Right lobe of liver (tissue), 6 donors: ENCODE data around the gene SLC9A3. TPM values are rescaled to one million over a fixed set of nuclear protein-coding genes. Genes with fewer than 3 reads are reported as not detected.

Experiments used
- ATAC-seq, 4 donors: fragments of 200-7000 bp; cut with Tn5 transposase; one replicate each; pipeline ENCODE4 v1.9.1; 2020; ENCODE audit warnings: mild to moderate bottlenecking in 4 of 4, moderate library complexity in 4 of 4
- DNase-seq, 3 donors: peaks; one replicate each; pipeline ENCODE4 v3.0.0-alpha.2; 2020
- H3K27ac ChIP-seq, 3 donors: fragments of 200-600 bp; one replicate each; pipeline ENCODE4 v1.8.0; 2022
- H3K27me3 ChIP-seq, 2 donors: fragments of 200-600 bp; one replicate each; pipeline ENCODE4 v1.8.0; 2022
- H3K36me3 ChIP-seq, 4 donors: fragments of 200-600 bp; sonication (generic) in 1 of 4; one replicate each; pipeline versions ENCODE4 v1.5.1 to v1.8.0; 2017 to 2022; ENCODE audit warnings: control low read depth in 1 of 4
- H3K4me1 ChIP-seq, 4 donors: fragments of 200-600 bp; sonication (generic) in 1 of 4; one replicate each; pipeline versions ENCODE4 v1.5.1 to v1.8.0; 2017 to 2022; ENCODE audit warnings: control low read depth in 1 of 4
- H3K4me3 ChIP-seq, 3 donors: fragments of 200-600 bp; one replicate each; pipeline ENCODE4 v1.8.0; 2022
- H3K9me3 ChIP-seq, 4 donors: fragments of 200-600 bp; sonication (generic) in 1 of 4; one replicate each; pipeline versions ENCODE4 v1.5.1 to v1.8.0; 2017 to 2022; ENCODE audit warnings: control low read depth in 1 of 4
- CTCF ChIP-seq, 4 donors: fragments of 200-600 bp in 3 of 4; fragments of 450-650 bp in 1 of 4; IDR thresholded peaks; one replicate each; pipeline versions ENCODE4 v1.5.1 to v1.8.0; 2016 to 2022; ENCODE audit warnings: antibody characterized with exemption in 4 of 4, mild to moderate bottlenecking in 2 of 4
- POLR2A ChIP-seq: fragments of 450-650 bp; IDR thresholded peaks from one replicate; pipeline ENCODE4 v1.6.1; 2017; ENCODE audit warnings: antibody characterized with exemption, mild to moderate bottlenecking
- WGBS: methylation state at CpG from one replicate; pipeline ENCODE4 v1.1.6; 2018; ENCODE audit warnings: low coverage, low lambda C conversion rate; ENCODE audit not compliant: insufficient coverage; ENCODE audit errors: missing lambda C conversion rate; 5-methylcytosine and 5-hydroxymethylcytosine counted together
- intact Hi-C, 2 donors: fragments of 100-400 bp; cut with DNase I; formaldehyde crosslinking; loops; one replicate each; pipeline versions ENCODE4 v1.11.2 to v1.14.1; 2022
- total RNA-seq, 6 experiments: library from RNA; depleted of rRNA in 2 of 6; stranded (reverse); fragments of >200 nt in 2 of 6; fragmentation: NEBNext Ultra II Directional in 3 of 6; extraction: Animal tissue kit (Norgen Biotek cat#: 25700) in 3 of 6; gene quantifications; one replicate each; pipeline versions ENCODE4 v1.1.0 to v1.2.4, GENCODE V29; 2016 to 2023
- donor health status: DM: no; HTN: yes; CAD: no.
- donor health status: DM: no; HTN: no; CAD: no.
- donor health status: DM: no; HTN: no; CAD: no.
- donor health status: DM: no; HTN: yes; CAD: no.
- donor health status: DM: no; HTN: yes; CAD: no.

Gene SLC9A3
- total RNA-seq, 6 experiments from 2014 or later, result 0.32 to 1.8 (median 0.46) TPM

GRCh38 chr5:442335-443238, 81.7 kb downstream of the SLC9A3 start, which contains the start of gene EXOC3:
Gene EXOC3, plus strand, starts transcription at chr5:443176. Its CDS starts 3,030 bp downstream, at chr5:446206.
- intact Hi-C loops, result no loop called here
- Histone ChIP-seq H3K36me3 (peaks cover 0 to 6% (median 3%) of the 10 kb centered on the region in 4 donors), H3K27me3 (no peaks in the 10 kb centered on the region), H3K27ac (peak within 1 kb of the TSS; percentile 49 to 67 (median 66)), H3K9me3 (no peaks in the 10 kb centered on the region), H3K4me1 (peaks cover 0 to 14% (median 6%) of the 10 kb centered on the region in 4 donors), H3K4me3 (peak within 1 kb of the TSS; percentile 92 to 99 (median 96))
- WGBS, result 5% methylated on average over 26 of the region's 73 CpGs
- TF ChIP-seq POLR2A (peak; percentile 71), CTCF (IDR thresholded peaks at IDR 0.05) (no peak)
- ATAC-seq (peak; percentile 93 to 97 (median 95)), DNase-seq (peak; percentile 74 to 86 (median 83))

- ATAC-seq (no peak), DNase-seq (peak in 1 of 3 donors; percentile 13)
- intact Hi-C loops, result no loop called here
- Histone ChIP-seq H3K4me1 (peaks cover 0 to 14% (median 6%) of the 10 kb centered on the region in 4 donors), H3K4me3 (peak overlapping the region; percentile 92 to 99 (median 96)), H3K9me3 (no peaks in the 10 kb centered on the region), H3K27ac (no peak overlapping the region), H3K27me3 (no peaks in the 10 kb centered on the region), H3K36me3 (no peaks in the 10 kb centered on the region)
- TF ChIP-seq CTCF (IDR thresholded peaks at IDR 0.05) (no peak), POLR2A (no peak)
- WGBS, result 69% methylated on average over 3 of the region's 5 CpGs
Measured at GRCh38 chr5:441996-442334, 82.3 kb downstream of the SLC9A3 start.

GRCh38 chr5:440401-441201, 83.6 kb downstream of the SLC9A3 start:
- H3K4me3 ChIP-seq, result no peak overlapping the region
- H3K27me3 ChIP-seq, result no peaks in the 10 kb centered on the region
- H3K4me1 ChIP-seq, result peaks cover 0 to 14% (median 6%) of the 10 kb centered on the region in 4 donors
- intact Hi-C loops, result no loop called here
- ATAC-seq (no peak), DNase-seq (peak in 1 of 3 donors; percentile 40)
- no peak overlapping the region for H3K27ac ChIP-seq
- no peaks in the 10 kb centered on the region for H3K9me3 ChIP-seq
- no peaks in the 10 kb centered on the region for H3K36me3 ChIP-seq
- 62% methylated on average over 14 of the region's 18 CpGs for WGBS
- TF ChIP-seq POLR2A (no peak), CTCF (IDR thresholded peaks at IDR 0.05) (no peak)

GRCh38 chr5:439636-440035, 84.6 kb downstream of the SLC9A3 start:
- ATAC-seq (no peak), DNase-seq (peak in 1 of 3 donors; percentile 41)
- TF ChIP-seq POLR2A, result no peak
- TF ChIP-seq CTCF (IDR thresholded peaks at IDR 0.05), result no peak
- Histone ChIP-seq H3K27ac (no peak overlapping the region), H3K4me3 (no peak overlapping the region), H3K4me1 (peaks cover 0 to 14% (median 6%) of the 10 kb centered on the region in 4 donors), H3K27me3 (no peaks in the 10 kb centered on the region), H3K9me3 (no peaks in the 10 kb centered on the region), H3K36me3 (no peaks in the 10 kb centered on the region)
- WGBS, result 72% methylated on average over 5 of the region's 14 CpGs
- intact Hi-C loops, result no loop called here
